ENCODE results near the gene OTOP2.

GRCh38 chr17:74907012-74907411 lies 17.1 kb upstream of the OTOP2 start:
- TF ChIP-seq CTCF (IDR thresholded peaks at IDR 0.05) (no peak), POLR2A (IDR thresholded peaks at IDR 0.05) (no peak), POLR2AphosphoS5 (IDR thresholded peaks at IDR 0.05; ENCODE audit: insufficient read depth in 1 of 2, low read depth in 1 of 2) (no peak)
